ENCODE measurements around the gene GLRX. TPM values are rescaled to one million over a fixed set of nuclear protein-coding genes. Genes with fewer than 3 reads are reported as not detected.
"Not testable (repeated sequence)": the region's sequence is repeated elsewhere in the genome, so short reads cannot be mapped to it uniquely, and the experiment has no call there.

Gene GLRX
- total RNA-seq, 2 experiments from 2014 or later: 52.9 to 80.5 TPM

- TF ChIP-seq EZH2phosphoT487 (IDR thresholded peaks at IDR 0.05; ENCODE audit: borderline replicate concordance, low read depth, low read length): no peak
- TF ChIP-seq, protein P1, sequence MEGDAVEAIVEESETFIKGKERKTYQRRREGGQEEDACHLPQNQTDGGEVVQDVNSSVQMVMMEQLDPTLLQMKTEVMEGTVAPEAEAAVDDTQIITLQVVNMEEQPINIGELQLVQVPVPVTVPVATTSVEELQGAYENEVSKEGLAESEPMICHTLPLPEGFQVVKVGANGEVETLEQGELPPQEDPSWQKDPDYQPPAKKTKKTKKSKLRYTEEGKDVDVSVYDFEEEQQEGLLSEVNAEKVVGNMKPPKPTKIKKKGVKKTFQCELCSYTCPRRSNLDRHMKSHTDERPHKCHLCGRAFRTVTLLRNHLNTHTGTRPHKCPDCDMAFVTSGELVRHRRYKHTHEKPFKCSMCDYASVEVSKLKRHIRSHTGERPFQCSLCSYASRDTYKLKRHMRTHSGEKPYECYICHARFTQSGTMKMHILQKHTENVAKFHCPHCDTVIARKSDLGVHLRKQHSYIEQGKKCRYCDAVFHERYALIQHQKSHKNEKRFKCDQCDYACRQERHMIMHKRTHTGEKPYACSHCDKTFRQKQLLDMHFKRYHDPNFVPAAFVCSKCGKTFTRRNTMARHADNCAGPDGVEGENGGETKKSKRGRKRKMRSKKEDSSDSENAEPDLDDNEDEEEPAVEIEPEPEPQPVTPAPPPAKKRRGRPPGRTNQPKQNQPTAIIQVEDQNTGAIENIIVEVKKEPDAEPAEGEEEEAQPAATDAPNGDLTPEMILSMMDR (conservative IDR thresholded peaks at IDR 0.05; ENCODE audit: low read length): no peak
- POLR2A ChIA-PET: interaction anchor here (0.6 kb wide), 1 partner anchor 23 kb away, joined by 3 read pairs; no protein-coding TSS in a partner anchor
- no peak for DNase-seq (ENCODE audit: low spot score)
- CTCF ChIA-PET (ENCODE audit: unreplicated experiment): no interaction called here
- Histone ChIP-seq H3K9me2 (ENCODE audit: insufficient read depth, low read length) (no peaks in the 10 kb centered on the region), H3K4me3 (ENCODE audit: low read depth, low read length, poor library complexity, severe bottlenecking) (no peak overlapping the region), H3K79me2 (ENCODE audit: insufficient read depth, low read depth, low read length) (peaks cover 9% of the 10 kb centered on the region; the same call in 1 of the 2 replicates), H2AFZ (ENCODE audit: low read length) (no peak overlapping the region), H3K9me3 (ENCODE audit: low read length) (no peaks in the 10 kb centered on the region), H3K4me1 (ENCODE audit: insufficient read depth, low read length, poor library complexity, severe bottlenecking) (peaks cover 50% of the 10 kb centered on the region), H4K20me1 (ENCODE audit: insufficient read depth, low read length) (no peaks in the 10 kb centered on the region), H3K4me2 (ENCODE audit: low read length) (no peak overlapping the region), H3K27ac (ENCODE audit: low read depth, low read length, poor library complexity, severe bottlenecking) (no peak overlapping the region), H3K36me3 (ENCODE audit: insufficient read depth, low read length) (peaks cover 52% of the 10 kb centered on the region)
- intact Hi-C loops (cut with micrococcal nuclease; ENCODE audit: unreplicated experiment): no loop called here
- BruUV-seq (replicated peaks): no TSS peak
These were observed 10.5 kb downstream of the GLRX start for GRCh38 chr5:95812074-95812471.

- POLR2A ChIA-PET: interaction anchor here (5.0 kb wide), 1 partner anchor 9 kb away, joined by 150 read pairs; the partner anchor contains the start of gene GLRX
- H2AFZ ChIP-seq (ENCODE audit: low read length); H4K20me1 ChIP-seq (ENCODE audit: insufficient read depth, low read length); H3K9me2 ChIP-seq (ENCODE audit: insufficient read depth, low read length); intact Hi-C loops (cut with micrococcal nuclease; ENCODE audit: unreplicated experiment); BruUV-seq (replicated peaks); H3K4me3 ChIP-seq (ENCODE audit: low read depth, low read length, poor library complexity, severe bottlenecking); CTCF ChIA-PET (ENCODE audit: unreplicated experiment); H3K27ac ChIP-seq (ENCODE audit: low read depth, low read length, poor library complexity, severe bottlenecking); H3K4me2 ChIP-seq (ENCODE audit: low read length); DNase-seq (ENCODE audit: low spot score); H3K9me3 ChIP-seq (ENCODE audit: low read length); H3K79me2 ChIP-seq (ENCODE audit: insufficient read depth, low read depth, low read length): not testable (repeated sequence)
- peaks cover 45% of the 10 kb centered on the region for H3K4me1 ChIP-seq (ENCODE audit: insufficient read depth, low read length, poor library complexity, severe bottlenecking)
- H3K36me3 ChIP-seq (ENCODE audit: insufficient read depth, low read length): peaks cover 47% of the 10 kb centered on the region
These were observed 11.0 kb downstream of the GLRX start for GRCh38 chr5:95811461-95812073.

GRCh38 chr5:95811126-95811423 is 11.5 kb downstream of the GLRX start:
- H3K27ac ChIP-seq (ENCODE audit: low read depth, low read length, poor library complexity, severe bottlenecking); BruUV-seq (replicated peaks); intact Hi-C loops (cut with micrococcal nuclease; ENCODE audit: unreplicated experiment); H3K4me2 ChIP-seq (ENCODE audit: low read length); H3K9me3 ChIP-seq (ENCODE audit: low read length); DNase-seq (ENCODE audit: low spot score); H4K20me1 ChIP-seq (ENCODE audit: insufficient read depth, low read length); H2AFZ ChIP-seq (ENCODE audit: low read length); H3K9me2 ChIP-seq (ENCODE audit: insufficient read depth, low read length); H3K79me2 ChIP-seq (ENCODE audit: insufficient read depth, low read depth, low read length); H3K4me3 ChIP-seq (ENCODE audit: low read depth, low read length, poor library complexity, severe bottlenecking): not testable (repeated sequence)
- POLR2A ChIA-PET: interaction anchor here (1.6 to 5.0 kb wide), 2 partner anchors 10 to 22 kb away, joined by 4 to 150 read pairs; partner anchors contain the start of gene GLRX
- H3K36me3 ChIP-seq (ENCODE audit: insufficient read depth, low read length): peaks cover 42% of the 10 kb centered on the region
- CTCF ChIA-PET (ENCODE audit: unreplicated experiment): interaction anchor here (1.7 kb wide), 1 partner anchor 8 kb away, joined by 5 read pairs; no protein-coding TSS in a partner anchor
- H3K4me1 ChIP-seq (ENCODE audit: insufficient read depth, low read length, poor library complexity, severe bottlenecking): peaks cover 44% of the 10 kb centered on the region
